HK-2 (cell line): ENCODE data around the gene RCL1.

Source experiments
- DNase-seq: peaks from one replicate; pipeline ENCODE4 v3.0.0-alpha.2; 2018; ENCODE audit not compliant: unreplicated experiment

RCL1 gene

DNA sequence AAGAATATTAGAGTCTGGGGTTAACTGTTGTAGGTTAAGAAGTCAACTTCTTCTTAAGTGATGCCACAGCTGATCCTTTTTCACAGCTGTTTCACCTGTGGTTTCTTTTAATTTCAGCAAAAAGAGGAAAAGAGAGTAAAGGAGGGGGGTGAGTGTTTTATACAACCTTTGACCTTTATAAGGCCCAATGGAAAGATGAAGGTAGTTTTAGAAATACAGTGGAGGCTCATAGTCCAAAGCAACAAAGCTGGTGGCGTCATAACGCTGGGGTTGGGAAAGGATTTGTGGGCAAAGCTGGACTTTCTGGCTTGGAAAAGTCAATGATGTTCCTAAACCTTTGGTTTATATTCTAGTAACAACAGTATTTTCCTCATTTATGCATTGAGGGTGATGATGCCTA lies 49.5 kb downstream of the RCL1 start:
- DNase-seq: no peak

DNA sequence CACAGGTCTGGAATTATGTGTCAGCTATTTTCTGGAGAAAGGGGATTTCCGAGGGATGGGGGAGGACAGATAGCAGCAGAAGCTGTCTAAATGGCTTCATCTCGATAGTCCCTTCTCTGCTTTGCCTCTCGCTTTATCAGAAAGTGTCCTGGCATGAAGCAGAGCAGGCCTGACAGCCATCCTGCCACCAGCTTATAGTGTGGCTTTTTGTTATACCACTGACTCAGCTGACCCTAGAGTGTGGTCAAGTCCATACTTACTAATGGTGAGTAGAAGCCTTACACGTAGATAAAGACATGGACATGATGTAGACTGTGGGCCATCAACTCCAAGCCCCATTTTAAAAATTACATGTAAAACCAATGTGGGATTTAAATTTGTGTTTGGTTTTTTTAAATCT lies 50.0 kb downstream of the RCL1 start:
- no peak for DNase-seq

DNA sequence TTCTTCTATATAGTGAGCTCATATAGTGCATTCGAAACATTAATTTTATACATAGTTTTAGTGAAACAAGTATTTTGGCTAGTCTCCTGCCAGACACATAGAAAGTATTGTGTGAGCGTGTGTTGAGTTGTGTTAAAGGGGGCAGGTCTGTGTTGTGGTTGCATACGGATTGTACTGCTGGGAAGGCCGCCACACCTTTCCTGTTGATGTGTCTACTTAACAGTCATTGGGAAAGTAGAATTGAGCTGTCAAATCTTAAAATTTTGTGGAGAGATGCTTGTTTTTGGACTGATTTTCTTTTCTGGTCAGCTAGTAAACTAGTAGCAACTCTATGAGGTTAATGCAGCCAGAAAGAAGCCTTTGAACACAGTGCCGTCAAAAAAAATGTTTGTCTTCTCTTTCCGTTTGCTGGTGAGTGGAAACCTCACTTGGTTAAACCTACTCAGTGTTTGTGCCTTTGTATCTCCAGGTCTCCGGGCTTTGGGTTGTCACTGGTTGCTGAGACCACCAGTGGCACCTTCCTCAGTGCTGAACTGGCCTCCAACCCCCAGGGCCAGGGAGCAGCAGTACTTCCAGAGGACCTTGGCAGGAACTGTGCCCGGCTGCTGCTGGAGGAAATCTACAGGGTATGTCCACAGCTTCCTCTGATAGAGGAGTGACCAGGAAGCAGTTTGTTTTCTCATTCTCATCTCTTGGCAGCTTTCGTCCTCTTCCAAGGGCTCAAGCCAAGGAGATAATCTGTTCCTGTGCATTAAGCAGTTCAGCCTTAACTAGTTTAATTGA lies 51.5 kb downstream of the RCL1 start:
- no peak for DNase-seq

DNA sequence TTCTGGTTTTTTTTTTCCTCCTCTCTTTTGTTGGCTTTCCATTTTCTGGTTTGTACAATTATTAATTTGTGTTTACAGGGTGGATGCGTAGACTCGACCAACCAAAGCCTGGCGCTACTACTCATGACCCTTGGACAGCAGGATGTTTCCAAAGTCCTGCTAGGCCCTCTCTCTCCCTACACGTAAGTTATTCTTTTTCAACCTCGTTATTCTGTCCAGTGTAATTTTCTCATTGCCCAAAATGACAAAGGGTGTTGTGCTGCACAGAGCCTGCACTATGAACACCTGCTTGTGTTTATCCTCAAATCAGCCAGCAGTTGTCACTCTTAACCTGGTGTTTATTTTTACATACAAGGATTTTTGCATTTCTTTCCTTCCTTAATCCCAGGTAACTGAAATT lies 56.6 kb downstream of the RCL1 start:
- DNase-seq: no peak

DNA sequence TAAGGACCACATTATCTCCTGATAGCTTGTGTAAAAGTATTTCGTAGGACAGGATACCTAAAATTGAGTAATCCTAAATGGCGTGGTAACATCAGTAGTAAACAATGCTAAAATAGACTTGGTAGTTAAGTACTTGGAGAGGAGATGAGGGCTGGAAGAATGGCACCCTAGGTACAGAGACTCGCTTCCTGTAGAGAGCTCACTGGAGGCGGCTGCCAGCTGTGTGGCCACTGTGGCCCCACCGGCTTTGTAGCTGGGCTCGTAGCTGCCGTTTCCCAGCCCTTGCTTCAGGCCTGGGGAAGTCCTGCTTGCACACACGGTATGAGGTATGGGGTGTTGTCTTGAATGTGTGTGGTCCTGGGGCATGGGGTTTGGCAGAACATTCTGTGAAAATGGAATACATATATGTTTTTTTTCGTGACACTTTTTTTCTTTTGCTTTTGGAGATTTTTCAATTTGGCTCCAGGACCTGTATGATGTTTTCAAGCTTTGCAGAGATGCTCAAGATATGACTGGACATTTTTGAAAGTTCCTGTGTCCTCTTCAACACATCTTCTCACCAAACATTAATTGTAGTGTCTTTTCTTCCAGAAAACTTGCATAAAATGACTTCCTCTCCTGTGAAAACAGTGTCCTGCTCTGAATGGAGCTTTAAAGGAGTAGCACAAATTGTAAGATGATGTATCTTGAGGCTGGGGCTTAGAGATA lies 58.0 kb downstream of the RCL1 start:
- no peak for DNase-seq

DNA sequence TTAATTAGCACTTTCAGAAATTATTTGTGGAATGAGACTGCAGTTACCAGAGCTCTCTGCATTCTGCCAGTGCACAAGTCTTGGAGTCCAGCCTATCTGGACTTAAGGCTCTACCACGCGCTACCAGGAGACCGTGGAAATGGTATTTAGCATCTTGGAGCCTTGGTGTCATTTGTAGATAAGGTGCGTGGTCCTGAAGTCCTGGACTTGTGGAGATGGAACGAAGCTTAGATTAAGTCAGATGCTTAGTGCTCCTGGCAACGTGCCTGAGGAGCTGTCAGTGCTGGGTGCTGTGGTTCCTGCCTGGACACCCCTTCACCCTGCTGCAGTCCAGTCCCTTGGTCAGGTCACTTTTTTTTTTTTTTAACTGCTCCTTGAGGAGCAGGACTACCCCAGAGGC lies 59.7 kb downstream of the RCL1 start:
- DNase-seq: no peak

DNA sequence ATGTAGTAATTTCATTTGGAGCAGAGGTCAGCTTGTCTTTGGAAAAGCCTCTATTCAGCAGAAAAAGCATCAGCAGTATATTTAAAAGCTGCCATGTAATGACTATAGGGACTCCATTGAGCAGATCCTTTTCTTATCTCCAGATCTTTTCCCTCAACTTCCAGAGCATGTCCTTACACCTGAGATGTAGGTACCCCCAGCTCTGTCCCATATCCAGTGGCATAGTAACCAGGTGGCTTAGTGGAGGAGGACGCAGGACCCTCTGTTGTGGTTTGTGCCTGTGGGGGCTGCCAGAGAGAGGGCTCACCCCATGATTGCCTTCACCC lies 61.5 kb downstream of the RCL1 start:
- no peak for DNase-seq

DNA sequence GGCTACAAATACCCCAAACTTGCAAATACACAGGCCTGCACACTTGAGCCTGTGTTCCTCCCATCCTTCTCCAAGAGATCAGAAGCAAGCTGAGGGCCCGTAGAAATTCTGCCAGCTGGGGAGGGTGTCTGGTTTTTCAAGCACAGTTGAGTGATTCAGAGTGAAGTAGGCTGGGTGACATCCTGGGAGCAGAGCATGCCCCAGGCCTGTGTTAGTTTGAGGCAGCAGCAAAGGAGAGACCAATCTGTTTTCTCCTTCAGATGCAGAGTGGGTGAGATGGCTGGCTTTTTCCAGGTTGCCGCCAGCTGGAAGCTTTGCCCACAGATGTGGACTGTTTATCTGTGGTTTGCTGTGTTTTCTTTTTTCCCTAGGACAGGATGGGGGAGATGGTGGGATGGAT lies 63.1 kb downstream of the RCL1 start:
- DNase-seq: no peak

DNA sequence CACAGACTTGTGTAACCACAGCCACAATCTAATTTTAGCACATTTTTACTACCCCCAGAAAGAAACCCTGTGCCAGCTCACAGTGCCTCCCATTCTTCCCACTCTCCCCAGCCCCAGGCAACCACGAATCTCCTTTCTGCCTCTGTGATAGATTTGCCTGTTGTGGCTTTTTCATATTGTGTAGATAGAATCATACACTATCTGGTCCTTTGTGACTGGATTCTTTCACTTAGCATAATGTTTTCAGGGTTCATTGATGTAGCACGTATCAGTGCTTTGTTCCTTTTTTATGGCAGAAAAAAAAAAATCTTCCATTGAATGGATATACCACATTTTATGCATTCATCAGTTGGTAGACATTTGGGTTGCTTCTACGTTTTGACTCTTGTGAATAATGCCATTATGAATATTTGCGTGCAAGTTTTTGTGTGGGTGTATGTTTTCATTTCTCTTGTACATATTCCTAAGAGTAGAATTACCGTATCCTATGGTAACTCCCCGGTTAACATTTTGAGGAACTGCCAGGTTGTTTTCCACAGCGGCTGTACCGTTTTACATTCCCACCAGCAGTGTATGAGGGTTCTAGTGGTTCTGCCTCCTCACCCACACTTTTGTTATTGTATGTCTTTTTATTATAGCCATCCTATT lies 64.5 kb downstream of the RCL1 start:
- no peak for DNase-seq

DNA sequence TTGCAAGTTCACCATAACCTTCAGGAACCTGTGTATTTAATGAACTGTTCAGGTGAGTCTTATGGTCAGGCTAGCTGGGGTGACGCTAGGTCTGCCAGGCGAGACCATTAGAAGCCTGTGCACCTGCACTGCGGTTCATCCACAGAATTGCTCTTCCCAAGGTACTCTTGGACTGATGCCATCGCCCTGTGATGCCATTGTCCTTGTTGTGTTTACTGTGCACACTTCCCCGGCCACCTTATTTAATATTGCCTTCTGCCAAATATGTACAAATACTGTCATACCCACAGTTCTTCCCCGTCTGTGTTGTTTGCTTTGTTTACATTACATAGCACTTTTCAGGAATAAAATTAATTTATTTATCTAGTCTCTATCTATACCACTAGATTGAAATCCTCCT lies 66.3 kb downstream of the RCL1 start:
- DNase-seq: no peak

DNA sequence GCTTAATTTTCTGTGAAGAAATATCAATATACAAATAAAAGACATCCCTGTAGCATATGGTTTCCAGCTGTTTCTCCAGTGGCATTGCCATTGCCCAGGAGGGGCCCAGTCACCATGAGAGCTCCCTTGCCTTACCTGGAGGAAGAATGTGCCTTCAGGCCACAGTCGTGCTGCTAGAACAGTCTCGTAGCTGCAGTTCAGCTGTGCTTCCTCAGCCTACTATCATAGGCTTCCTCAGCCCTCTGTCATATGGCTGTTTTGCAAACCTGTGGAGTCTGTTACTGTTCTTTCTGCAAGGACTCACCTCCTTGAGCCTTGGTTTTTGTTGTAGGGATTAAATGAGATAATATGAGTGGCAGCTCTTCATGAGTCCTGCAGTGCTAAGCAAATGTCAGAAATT lies 67.6 kb downstream of the RCL1 start:
- DNase-seq: no peak

DNA sequence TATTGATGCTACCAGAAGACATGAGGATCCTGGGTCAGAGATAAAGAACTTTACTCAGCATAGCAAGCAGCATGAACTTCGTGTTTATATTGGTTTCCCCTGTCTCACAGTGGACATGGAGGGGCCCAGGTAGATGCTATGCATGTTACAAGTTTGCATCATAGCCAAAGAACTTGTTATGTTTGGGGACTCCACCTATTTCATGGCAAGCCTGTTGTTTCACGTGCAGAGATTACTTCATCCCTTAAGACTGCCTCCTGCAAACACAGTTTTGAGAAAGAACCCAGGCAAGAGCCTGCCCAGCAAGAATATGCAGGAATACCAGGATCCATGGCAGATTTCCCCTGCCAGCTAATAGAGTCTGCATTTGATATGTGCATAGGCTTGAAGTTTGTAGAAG lies 68.4 kb downstream of the RCL1 start:
- DNase-seq: no peak

DNA sequence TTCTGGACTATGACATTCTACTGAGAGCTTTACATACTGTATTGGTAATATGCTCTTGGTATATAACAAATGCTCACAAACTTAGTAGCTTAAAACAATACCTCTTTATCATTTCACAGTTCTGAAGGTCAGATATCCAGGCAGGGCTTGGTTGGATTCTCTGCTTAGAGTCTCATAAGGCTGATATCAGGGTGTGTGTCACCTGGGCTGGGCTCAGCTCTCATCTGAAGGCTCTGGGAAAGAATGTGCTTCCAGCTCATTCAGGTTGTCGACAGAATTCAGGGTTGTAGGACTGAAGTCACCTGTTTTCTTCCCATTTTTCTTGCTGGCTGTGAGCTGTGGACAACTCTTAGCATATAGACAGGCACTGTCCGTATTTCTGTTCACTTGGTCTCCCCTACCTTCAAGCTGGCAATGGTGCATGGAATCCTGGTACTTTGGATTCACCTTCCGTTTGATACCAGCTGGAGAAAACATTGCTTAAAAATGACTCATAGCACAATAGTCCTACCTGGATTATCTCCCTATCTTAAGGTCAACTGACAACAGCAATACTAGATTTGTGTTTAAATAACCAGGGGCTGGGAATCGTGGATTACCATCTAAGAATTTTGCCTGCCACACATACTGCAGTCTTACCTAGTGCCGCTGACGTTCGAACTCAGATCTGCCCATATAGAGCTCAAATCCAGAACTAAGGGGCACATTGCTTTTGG lies 69.2 kb downstream of the RCL1 start:
- no peak for DNase-seq

DNA sequence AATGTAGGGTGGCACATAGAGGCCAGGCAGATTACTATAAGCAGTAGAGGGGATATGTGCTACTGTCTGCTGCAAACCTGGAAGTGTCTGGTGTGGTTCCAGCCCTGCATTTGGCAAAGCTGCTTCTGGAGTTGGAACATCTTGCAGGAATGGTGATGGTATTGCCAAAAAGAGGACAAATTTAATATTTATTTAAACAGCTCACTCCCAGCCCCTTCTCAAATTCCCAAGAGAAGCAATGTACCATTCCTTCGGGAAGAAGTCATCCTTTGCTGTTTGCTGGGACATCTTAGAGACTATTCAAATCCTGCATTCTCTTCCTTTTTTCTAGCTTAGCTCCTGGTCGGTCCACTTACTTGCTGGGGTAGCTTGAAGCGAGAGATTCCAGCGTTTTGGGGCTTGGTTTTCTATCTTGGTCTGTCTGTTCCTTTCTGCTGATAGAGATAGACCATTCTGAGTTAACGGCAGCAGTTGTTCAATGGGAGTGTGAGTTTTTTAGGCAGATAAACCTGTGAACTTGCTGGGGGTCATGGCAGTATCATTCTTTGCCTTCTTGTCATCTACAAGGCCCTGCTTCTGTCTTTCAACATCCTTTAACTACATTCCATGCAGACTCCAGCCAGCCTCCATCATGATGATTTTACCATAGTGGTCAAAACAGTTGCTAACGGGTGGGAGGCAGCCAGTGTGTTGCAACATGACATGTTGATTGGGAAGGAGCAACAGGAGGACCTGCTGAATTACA lies 69.9 kb downstream of the RCL1 start:
- DNase-seq: no peak

DNA sequence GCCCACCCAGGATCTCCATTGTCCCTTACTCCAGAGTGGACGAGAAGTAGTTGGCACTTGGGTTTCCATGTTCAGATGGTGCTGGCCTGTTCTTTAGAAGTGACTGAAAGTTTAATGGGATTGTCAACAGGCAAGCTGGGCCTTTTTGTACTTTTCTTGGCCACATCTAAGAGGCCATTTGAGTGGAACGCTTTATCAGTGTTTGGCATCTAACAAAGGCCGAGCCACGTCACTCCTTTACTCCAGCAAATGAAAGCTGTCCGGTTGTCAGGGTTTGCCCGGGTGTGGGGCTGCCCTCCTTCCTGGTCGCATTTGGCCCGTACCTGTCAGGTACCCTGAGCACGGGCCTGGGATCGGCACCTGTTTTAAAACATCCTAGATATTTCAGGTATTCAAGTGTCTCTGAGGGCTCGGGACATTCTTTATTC lies 71.5 kb downstream of the RCL1 start:
- no peak for DNase-seq

DNA sequence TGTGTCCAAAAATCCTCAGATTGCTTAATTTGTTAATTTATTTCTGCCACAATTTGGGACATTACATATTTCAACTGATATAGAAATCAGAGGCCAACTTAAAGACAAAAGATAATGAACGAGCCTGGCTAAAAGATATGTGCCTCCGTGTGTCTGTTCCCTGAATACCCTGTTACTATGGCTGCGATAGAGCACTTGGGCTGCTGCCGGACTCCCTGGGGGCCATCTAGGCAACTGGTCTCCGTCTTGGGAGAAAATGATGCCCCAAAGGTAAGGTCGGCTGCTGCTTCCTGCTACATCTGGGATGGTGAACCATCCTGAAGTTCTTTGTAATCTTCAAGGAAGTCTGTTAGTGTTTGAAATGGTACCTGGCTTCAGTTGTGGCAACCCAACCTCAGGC lies 72.0 kb downstream of the RCL1 start:
- no peak for DNase-seq

DNA sequence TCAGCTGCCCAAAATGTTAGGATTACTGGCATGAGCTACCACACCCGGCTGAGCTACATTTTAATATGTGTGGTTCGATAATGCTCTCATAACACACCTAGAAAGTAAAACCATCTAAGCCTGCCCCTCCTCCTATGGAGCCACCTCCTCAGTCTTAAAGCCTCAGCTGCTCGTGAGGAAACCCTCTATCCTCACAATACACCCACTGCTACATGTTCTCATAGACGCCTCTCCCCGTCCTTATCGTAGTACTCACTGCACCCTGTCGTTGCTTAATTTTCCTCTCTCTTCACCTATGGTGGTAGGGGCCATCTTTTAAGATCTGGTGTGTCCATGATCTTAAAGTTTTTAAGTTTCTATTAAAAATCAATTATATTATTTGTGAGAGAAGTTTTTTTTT lies 72.9 kb downstream of the RCL1 start:
- DNase-seq: no peak

DNA sequence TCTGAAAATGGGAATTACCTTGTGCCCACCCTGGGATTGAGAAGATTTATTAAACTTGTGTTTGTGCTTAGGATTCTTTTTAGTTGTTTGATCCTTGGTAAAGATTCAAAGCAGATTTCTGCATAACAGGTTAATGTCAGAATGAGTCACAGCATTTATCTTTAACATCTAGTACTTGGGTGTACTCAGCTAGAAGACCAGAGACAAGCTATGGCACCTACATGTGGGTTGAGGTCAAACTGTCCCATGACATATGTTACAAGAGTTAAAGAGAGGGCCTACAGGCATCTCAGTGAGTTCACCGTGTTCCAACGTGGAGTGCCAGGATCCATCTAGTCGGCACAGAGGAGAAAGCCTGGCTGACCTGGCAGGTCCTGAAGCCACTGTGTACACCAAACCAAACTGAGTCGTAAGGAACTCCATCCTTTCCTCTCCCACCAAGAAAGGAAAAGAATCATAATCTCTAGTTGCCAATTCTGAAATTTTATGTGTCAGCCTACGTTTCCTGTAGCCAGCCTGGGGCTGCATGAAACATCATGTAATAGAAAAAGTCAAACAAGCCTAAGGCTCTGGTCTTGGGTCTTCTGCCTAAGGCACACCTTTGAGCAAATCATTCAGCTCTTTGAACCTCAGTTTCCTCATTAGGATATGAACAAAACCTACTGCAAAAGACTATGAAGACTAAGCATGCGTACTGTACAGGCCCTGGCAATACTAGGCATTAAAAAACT lies 73.7 kb downstream of the RCL1 start:
- no peak for DNase-seq

DNA sequence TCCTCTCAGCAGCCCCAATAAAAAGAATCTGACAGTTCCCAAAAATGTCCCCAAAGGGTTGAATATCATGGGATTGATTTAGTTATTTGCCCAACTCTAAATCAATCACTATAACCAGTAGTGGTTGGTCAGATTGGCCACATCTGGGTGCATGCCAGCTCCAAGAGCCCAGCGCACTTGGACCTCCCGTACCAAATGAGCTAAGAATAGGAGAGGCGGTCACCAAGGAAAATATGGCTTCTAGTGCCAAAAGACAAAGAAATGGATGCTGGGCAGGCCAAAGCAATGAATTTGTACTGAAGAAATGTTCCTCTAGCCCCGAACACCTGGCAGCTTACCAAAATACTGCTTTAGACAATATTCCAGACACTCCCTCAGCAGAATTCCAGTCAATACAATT lies 80.3 kb downstream of the RCL1 start:
- DNase-seq: no peak

DNA sequence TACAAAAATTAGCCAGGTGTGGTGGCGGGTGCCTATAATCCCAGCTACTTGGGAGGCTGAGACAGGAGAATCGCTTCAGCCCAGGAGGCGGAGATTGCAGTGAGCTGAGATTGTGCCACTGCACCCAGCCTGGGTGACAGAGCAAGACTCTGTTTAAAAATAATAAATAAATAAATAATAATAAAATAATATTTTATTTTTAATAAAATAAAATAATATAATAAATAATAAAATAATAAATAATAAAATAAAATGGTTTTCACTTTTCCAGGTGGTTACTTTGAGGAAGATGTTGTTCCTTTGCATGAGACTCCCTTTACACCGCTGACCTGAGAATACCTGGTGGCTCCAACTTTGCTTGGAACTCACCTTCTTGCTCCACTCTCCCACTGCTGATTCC lies 82.8 kb downstream of the RCL1 start:
- no peak for DNase-seq

DNA sequence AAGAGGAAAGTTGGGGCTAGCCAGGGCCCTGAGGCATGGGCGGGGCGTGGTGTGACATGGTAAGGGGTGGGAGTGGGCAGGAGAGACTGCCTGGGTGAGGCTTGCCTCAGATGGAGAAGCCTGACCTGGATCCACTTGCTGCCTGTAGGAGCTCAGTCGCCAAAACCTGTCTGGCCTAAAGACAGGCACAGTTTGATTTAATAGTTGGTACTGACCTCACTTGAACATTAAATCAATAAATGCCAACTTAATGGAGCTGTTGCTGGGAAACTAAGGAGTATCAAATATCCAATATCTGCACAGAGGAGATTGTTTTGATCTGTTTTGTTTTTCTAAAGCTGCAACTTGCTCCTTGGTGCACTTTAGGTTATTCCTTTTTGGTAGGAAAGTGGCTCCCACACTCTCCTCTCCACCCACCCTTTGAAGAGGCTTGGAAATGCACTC lies 86.4 kb downstream of the RCL1 start:
- no peak for DNase-seq
